ENCODE results near the gene RENBP. TPM values are rescaled to one million over a fixed set of nuclear protein-coding genes. Genes with fewer than 3 reads are reported as not detected.

Gene RENBP
- total RNA-seq, 1 experiment from 2014 or later: 7.1 TPM

DNA sequence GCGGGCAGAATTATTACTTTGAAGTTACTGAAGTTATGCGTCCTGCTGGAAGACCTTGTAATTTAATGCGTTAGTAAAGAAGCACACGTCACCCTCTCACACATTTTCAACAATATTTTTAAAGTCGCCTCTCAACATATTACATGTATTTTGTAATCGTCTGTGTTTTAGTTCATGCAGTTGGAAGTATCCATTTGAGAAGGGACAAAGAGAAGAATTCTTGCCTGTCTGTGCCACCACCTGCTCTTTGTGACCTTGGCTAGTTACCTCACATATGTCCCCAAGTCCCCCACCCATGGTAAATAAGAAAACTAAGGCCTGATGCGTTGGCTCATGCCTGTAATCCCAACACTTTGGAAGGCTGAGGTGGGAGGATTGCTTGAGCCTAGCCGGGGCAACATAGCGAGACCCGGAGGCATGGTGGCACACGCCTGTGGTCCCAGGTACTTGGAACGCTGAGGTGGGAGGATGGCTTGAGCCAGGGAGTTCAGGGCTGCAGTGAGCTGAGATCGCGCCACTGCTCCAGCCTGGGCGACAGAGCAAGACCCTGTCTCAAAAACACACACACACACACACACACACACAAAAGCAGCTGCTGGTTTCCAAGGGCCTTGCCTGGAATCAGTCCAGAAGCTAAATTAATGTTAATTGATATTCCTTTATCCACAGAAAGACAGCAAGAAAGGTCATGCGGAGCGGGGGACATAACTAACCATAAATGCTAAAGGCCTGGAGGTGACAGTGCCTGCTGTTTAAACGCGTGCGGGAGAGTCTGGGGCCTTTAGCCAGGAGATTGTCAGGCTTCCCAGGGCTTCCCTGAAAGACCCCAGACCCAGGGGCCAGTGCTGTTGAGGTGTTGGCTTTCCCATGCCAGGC, 28.9 kb upstream of the RENBP start:
- Histone ChIP-seq H2BK12ac (ENCODE audit: insufficient read length, low read depth, low read length) (no peak overlapping the region), H2AFZ (ENCODE audit: low read length) (no peak overlapping the region), H2BK15ac (ENCODE audit: low read depth, low read length) (no peak overlapping the region), H2AK5ac (ENCODE audit: insufficient read length, low read length) (no peak overlapping the region), H3K4ac (ENCODE audit: low read depth, low read length) (no peak overlapping the region; the same call in 1 of the 2 replicates), H3T11ph (ENCODE audit: low read length) (peak overlapping the region; percentile 73), H3K23me2 (ENCODE audit: insufficient read length, low read depth, low read length, poor library complexity, severe bottlenecking) (peaks cover 18% of the 10 kb centered on the region), H2BK5ac (ENCODE audit: insufficient read length, low read length) (no peak overlapping the region), H3K79me2 (ENCODE audit: insufficient read depth, low read length) (peaks cover 13% of the 10 kb centered on the region; the same call in 1 of the 2 replicates), H3K18ac (ENCODE audit: insufficient read length, low read depth, low read length) (peak overlapping the region; percentile 73), H3K9ac (ENCODE audit: extremely low read depth, insufficient read length, low read length) (peak overlapping the region; percentile 94), H4K5ac (ENCODE audit: insufficient read length, low read depth, low read length) (no peak overlapping the region), H3K27ac (ENCODE audit: insufficient read length, low read depth, low read length) (peak overlapping the region; percentile 90), H4K20me1 (ENCODE audit: control insufficient read depth, insufficient read depth, insufficient read length) (no peaks in the 10 kb centered on the region), H2BK20ac (ENCODE audit: low read depth, low read length, poor library complexity, severe bottlenecking) (no peak overlapping the region), H4K8ac (replicated peaks; ENCODE audit: insufficient read length, low read depth, low read length) (no peak overlapping the region), H3K56ac (ENCODE audit: insufficient read length, low read depth, low read length) (no peak overlapping the region), H3K79me1 (ENCODE audit: insufficient read depth, low read depth, low read length, poor library complexity, severe bottlenecking) (no peaks in the 10 kb centered on the region), H3K9me3 (ENCODE audit: control insufficient read depth, low read depth, low read length) (no peaks in the 10 kb centered on the region), H3K4me2 (ENCODE audit: insufficient read depth, insufficient read length, low read length) (peak overlapping the region; percentile 48), H3K27me3 (ENCODE audit: insufficient read depth, low read length) (no peaks in the 10 kb centered on the region), H2BK120ac (ENCODE audit: low read depth, low read length, poor library complexity, severe bottlenecking) (peak overlapping the region; percentile 90), H3K14ac (ENCODE audit: insufficient read depth, low read length) (peak overlapping the region; percentile 93; the same call in 1 of the 2 replicates), H4K91ac (ENCODE audit: insufficient read length, low read depth, low read length) (no peak overlapping the region), H3K4me1 (ENCODE audit: insufficient read depth, low read length) (no peaks in the 10 kb centered on the region), H3K23ac (ENCODE audit: insufficient read length, low read depth, low read length) (no peak overlapping the region)
- Mint-ChIP-seq H3K27ac (peak overlapping the region; percentile 98 to 99 (median 98)), H3K36me3 (ENCODE audit: insufficient read depth in 1 of 3, low read depth in 3 of 3) (peaks cover 3 to 10% (median 4%) of the 10 kb centered on the region in 3 experiments; a peak in 6 of 7 replicates), H3K27me3 (ENCODE audit: low read depth) (no peaks in the 10 kb centered on the region), H3K4me1 (peaks cover 19 to 28% of the 10 kb centered on the region in 2 experiments), H3K4me3 (peak overlapping the region; percentile 83 to 94), H3K9me3 (peaks cover 4 to 11% of the 10 kb centered on the region in 2 experiments; a peak in 4 of 5 replicates)
- no CpG with 5 or more reads among the region's 20 CpGs for WGBS (ENCODE audit: extremely low coverage, insufficient read length, low lambda C conversion rate)
- DNase-seq: no peak
- TF ChIP-seq, protein P1, sequence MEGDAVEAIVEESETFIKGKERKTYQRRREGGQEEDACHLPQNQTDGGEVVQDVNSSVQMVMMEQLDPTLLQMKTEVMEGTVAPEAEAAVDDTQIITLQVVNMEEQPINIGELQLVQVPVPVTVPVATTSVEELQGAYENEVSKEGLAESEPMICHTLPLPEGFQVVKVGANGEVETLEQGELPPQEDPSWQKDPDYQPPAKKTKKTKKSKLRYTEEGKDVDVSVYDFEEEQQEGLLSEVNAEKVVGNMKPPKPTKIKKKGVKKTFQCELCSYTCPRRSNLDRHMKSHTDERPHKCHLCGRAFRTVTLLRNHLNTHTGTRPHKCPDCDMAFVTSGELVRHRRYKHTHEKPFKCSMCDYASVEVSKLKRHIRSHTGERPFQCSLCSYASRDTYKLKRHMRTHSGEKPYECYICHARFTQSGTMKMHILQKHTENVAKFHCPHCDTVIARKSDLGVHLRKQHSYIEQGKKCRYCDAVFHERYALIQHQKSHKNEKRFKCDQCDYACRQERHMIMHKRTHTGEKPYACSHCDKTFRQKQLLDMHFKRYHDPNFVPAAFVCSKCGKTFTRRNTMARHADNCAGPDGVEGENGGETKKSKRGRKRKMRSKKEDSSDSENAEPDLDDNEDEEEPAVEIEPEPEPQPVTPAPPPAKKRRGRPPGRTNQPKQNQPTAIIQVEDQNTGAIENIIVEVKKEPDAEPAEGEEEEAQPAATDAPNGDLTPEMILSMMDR (conservative IDR thresholded peaks at IDR 0.05): no peak
